GM19351 (cell line): ENCODE data around the gene SDK1.

Experiments
- ATAC-seq: cut with Tn5 transposase; IDR thresholded peaks from one replicate; pipeline ENCODE4 v1.9.1; 2021; ENCODE audit warnings: mild to moderate bottlenecking, moderate library complexity; ENCODE audit not compliant: unreplicated experiment

SDK1 gene

DNA sequence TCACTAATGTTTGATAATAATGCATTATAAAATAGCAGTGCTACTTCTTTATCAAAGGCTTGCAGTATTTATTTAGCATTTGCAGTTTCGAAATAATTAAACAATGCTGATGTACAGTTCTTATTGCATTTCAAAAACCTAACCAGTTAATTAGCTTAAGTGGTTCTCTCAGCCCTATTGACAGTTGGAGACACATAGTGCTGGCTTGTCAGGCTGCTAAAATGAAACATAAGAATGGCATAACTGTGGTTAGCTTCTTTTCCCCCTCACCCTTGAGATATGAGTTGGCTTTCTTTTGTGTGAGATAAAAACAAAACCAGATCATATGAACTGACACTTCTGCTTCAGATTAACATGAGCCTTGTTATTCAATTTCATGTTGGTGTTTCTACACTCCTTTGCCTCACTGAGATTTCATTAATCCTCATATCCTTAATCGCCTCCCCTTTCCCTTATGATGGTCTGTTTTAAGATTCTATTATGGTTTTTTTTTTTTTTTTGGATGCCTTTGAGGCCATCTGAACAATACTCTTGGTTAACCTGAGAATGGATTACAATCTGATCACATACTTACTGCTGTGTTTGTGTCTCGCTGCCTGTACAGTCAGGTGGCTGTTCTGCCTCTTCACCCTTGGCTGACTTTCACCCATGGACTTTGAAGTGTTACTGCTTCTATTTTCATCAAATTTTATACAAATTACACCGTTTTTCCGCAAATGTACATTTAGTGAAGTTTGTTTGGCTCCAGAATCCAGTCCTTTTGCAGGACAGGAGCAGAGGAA, 108.0 kb downstream of the SDK1 start:
- peak; percentile 47 for ATAC-seq

DNA sequence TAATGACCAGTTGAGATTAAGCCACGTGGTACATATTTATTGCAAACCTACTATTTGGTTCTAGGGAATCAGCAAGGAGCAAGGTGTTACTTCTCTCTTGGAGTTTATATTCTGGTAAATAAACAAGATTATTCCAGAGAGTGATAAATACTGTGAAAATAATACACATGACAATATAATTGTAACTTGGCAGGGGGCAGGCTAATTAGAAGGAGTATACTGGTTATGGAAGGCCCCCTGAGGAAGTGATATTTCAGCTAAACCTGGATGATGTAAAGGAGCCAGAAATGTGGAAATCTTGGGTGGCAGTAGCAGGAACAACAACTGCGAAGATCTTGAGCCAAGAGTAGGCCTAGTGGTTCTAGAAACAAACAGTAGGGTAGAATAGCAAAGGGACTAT, 111.8 kb downstream of the SDK1 start:
- no peak for ATAC-seq

DNA sequence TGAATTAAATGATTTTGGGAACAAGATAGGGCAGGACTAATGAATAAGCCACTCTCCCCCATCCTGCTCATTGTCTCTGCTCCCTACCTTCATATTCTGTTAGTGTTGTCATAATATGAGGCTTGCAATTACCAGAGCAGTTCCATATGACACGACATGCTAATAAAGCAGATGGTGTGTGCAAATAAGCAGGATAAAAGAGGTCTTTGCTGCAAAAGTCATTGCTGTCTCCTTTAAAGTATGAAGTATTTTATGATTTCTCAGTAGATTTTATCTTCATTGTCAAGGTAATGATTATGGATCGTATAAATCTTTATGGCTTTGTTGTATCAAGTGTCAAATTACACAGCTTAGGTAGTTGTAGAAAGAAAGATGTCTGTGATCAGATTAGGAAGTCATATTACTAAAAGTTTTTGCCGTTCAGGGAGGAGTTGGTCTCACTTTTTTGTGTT, 114.8 kb downstream of the SDK1 start:
- no peak for ATAC-seq

GRCh38 chr7:3416453-3416852, 115.4 kb downstream of the SDK1 start:
- no peak for ATAC-seq

DNA sequence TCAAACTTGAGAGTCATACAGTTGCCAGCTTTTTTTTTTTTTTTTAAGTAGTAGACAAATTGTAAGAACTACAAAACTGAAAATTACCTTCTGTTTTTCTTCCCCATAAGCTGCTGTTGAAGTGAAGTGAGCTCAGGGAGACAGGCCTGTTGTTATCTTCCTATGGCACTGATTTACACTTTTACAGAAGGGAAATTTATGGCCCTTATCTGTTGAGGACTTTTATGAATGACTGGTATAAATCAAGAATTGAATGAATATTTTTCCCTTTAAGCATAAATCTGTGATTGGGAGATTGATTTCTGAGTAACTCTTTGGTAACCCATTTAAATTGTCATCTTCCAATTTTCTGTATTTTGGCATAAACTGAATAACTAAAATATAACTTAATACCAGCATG, 124.0 kb downstream of the SDK1 start:
- ATAC-seq, result no peak

DNA sequence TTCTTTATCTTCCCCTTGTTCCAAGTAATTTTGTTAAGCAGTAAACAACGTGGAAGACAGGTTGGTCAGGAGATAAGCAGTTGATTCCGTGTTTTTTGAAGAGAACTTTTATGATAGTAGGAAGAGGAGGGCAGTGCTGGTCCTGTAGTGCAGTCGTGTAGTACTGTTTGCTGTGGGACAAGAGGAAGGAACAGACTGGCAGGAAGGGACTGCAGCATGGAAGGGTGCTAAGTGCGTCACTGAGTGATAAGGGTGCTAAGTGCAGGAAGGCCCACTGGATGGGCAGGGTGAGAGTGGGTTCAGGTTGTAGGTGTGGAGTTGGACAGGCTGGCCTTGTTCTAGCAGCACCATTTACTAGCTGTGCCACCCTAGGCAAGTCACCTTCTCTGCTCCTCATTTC, 125.0 kb downstream of the SDK1 start:
- ATAC-seq, result no peak

GRCh38 chr7:3427957-3428356, 126.9 kb downstream of the SDK1 start:
- no peak for ATAC-seq

DNA sequence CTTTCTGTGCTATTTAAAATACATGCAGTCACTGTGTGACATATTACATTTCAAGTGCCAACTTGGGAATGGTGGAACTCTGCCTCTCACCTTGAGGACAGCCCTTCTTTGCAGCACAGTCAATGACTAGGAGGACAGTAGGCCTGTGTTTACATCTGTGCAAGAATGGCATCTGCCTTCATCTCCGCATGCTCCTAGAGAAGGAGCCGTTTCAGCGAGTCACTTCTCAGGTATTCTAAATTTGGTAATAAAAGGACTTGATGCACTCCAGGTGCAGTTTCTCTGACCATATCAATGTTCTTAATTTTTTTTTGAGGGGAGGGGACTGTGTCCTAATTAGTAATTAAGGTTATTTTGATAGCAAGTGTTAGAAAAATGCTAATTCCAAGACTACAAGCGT, 128.9 kb downstream of the SDK1 start:
- no peak for ATAC-seq

- no peak for ATAC-seq
These were observed 129.5 kb downstream of the SDK1 start for GRCh38 chr7:3430588-3430987.

GRCh38 chr7:3431306-3431705, 130.3 kb downstream of the SDK1 start:
- ATAC-seq, result no peak

GRCh38 chr7:3432911-3433310, 131.9 kb downstream of the SDK1 start:
- no peak for ATAC-seq

GRCh38 chr7:3434611-3435010, 133.6 kb downstream of the SDK1 start:
- no peak for ATAC-seq

DNA sequence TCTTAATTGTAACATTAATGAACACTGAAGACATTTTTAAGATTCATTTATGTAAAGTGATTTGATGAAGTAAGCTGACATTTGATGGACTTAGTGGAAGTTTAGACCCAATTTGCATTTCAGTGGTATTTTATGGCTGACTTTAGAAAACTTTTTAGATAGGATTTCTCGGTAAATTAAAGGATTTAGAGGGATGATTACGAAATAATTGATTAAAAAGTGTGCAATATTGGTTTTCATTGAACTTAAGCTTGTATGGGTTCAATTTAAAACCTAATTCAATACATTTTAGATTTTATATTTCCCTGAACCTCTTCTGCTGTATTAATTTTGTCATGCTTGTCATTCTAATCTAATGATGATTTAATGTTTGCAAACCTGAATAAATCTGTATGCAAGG, 135.1 kb downstream of the SDK1 start:
- ATAC-seq, result no peak

- no peak for ATAC-seq
These were observed 135.7 kb downstream of the SDK1 start for GRCh38 chr7:3436746-3437145.

- ATAC-seq, result no peak
These were observed 136.4 kb downstream of the SDK1 start for GRCh38 chr7:3437467-3437866.

DNA sequence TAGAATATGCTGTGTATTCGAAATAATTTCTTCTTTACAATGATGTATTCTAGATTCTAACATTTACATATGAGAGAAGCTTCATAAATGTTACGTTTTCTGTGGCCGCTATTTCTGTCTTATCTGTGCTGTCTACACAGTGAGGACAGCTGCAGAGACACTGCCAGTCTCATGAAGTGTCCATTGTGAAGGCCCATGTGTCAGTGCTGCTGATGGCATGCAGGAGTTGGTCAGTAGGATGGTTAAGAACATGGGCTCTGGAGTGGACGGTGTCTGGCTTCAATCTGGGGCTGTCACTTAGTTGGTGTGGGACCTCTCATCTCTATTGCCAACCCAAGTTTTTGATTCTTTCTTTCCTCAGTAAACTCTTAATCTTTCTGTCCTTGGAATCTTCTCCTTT, 137.3 kb downstream of the SDK1 start:
- ATAC-seq, result no peak

GRCh38 chr7:3439333-3440030, 138.4 kb downstream of the SDK1 start:
- no peak for ATAC-seq

DNA sequence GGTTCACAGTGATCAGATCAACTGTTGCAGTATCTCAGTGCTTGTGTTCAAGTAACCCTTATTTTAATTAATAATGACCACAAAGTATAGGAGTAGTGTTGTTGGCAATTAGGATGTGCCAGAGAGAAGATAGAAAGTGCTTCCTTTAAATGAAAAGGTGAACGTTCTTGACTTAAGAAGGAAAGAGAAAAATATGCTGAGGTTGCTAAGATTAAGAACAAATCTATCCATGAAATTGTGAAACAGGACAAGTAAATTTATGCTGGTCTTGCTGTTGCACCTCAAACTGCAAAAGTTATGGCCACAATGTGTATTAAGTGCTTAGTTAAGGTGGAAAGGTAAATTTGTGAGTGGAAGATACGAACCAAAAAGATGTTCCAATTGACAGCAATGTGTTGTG, 139.5 kb downstream of the SDK1 start:
- no peak for ATAC-seq

DNA sequence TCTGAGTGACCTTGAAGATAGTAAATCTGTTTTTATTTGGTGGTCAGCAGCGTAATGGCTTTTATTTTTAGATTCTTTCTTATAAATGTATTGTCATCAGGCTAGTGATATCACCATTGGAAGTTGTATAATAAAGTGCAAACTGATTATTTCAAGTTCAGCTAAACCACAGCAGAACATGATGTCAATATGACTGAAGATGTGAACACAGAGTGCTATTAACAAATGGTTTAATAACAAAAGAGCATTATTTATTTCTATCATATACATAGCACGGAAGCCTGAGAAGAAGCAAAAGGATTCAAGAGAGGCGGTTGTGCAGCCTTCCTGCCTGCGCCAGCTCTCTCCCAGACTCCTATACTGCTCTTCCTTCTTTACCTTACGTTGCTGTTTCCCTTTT, 142.7 kb downstream of the SDK1 start:
- ATAC-seq, result no peak

DNA sequence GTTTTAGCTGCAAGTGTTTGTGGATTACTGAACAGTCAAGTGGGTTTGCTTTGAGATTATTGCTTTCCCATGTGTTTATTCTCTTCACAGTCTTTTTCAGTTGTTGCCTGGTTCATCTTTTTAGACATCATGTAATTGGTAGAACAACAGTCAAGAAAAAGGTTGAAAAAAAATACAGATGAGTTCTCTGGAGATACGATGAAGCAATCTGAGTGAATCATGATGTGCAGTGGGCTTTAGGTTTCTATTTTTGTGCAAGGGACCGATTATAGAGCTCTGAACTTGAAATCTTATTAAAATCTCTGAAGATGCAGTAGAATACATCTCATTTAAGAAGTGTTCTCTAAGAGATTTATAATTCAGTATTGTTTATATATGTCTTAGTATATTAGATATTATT, 145.7 kb downstream of the SDK1 start:
- no peak for ATAC-seq

GRCh38 chr7:3451701-3452100, 150.6 kb downstream of the SDK1 start:
- ATAC-seq, result no peak

DNA sequence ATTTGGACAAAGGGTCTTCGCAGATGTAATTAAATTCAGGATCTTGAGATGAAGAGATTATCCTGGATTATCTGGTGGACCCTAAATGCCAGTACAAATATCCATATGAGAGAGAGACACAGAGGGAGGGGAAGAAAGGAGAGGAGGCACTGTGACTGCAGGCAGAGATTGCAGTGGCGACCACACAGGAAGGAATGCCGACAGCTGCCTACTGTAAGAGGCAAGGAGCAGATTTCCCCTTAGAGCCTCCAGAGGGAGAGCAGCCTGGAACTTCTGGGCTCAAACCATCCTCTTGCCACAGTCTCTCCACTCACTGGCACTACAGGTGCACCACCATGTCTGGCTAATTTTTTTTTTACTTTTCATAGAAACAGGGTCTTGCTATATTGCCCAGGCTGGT, 152.3 kb downstream of the SDK1 start:
- no peak for ATAC-seq
